GM19463 (cell line): ENCODE data around the gene FBL.
"Not testable (repeated sequence)": the region's sequence is repeated elsewhere in the genome, so short reads cannot be mapped to it uniquely, and the experiment has no call there.

Experiments used
- ATAC-seq: cut with Tn5 transposase; IDR thresholded peaks from one replicate; pipeline ENCODE4 v1.9.1; 2021; ENCODE audit warnings: mild to moderate bottlenecking, moderate library complexity; ENCODE audit not compliant: unreplicated experiment

Gene FBL

GRCh38 chr19:39845933-39846677 is at the start of gene FBL:
Gene FBL (minus strand): TSS chr19:39846379. CDS start chr19:39846300, 79 bp downstream.
- ATAC-seq = peak; percentile 73

GRCh38 chr19:39895096-39895495 is 48.9 kb upstream of the FBL start:
- not testable (repeated sequence) for ATAC-seq

DNA sequence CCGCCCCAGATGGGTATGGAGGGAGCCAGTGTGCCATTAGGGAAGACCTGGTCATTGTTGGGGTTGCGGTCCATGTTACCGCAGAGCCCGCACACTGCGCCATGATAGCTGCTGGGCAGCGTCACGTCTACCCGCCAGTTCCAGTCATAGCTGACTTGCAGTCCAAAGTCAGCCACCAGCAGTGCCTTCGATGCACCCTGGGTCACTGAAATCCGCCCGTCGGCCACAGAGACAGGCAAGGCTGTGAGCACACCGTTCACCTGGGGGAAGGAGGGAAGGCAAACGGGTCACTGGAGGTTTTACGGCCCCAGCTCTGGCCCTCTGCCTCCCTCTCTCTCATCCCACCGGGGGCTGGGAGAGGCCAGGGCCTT is 48.0 kb upstream of the FBL start:
- ATAC-seq = not testable (repeated sequence)

- not testable (repeated sequence) for ATAC-seq
Measured at GRCh38 chr19:39893366-39894235, 47.4 kb upstream of the FBL start.

- ATAC-seq = not testable (repeated sequence)
Measured at GRCh38 chr19:39892506-39892902, 46.3 kb upstream of the FBL start.

DNA sequence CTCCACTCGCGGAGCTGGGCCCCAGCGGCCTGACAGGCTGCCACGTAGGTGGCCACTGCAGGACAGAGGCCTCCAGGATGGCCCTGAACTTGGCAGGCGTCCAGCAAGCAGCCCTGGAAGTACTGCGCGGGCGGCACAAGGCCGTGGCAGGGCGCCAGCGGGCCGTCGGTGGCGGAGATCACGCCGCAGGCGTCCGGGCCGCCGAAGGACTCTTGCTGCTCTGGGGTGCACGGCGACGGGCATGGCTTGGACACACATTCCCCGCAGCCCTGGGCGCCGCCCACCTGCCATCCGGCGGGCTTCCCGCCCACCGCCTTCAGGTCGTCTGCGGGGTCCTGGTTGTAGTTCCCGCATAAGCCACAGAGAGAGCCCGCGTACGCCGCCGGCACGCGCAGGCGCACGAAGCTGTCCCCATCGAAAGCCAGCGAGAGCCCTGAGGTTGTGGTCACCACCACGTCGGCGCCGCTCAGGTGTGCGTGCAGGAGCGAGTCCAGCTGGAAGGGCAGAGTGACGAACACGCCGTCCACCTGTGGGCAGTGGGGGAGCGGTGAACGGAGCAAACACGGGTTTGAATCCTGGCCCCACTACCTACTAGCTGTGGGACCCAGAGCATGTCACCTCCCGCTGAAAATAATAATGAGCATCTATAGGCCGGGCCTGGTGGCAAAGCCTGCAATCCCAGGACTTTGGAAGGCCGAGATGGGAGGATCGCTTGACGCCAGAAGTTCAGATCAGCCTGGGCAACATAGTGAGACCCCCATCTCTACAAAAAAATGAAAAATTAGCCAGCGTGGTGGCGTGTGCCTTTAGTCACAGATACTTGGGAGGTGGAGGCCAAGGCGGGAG is 45.7 kb upstream of the FBL start:
- ATAC-seq = not testable (repeated sequence)

DNA sequence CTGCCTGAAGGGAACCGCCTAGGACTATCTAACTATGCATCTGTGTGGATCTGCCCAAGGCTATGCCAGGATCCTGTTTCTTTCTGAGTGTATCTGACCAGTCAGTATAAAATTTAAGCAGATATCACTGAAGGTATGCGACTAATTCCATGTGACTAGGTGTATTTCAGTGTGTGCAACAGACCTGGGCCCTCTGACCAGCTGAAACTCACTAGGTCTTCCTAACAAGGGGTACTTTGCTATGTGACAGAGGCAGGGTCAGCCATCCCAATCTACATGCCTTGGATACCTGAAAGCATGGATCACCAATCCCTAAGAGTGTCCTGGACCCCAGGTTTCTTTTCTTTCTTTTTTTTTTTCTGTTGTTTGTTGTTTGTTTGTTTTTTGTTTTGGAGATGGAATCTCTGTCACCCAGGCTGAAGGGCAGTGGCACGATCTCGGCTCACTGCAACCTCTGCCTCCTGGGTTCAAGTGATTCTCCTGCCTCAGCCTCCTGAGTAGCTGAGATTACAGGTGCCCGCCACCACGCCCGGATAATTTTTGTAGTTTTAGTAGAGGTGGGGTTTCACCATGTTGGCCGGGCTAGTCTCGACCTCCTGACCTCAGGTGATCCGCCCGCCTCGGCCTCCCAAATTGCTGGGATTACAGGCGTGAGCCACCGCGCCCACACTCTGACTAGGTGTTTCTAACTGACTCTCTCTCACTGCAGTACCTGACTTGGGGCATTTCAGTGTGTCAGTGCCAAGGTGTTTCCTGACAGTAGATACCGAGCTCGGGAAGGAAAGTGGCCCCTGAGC is 44.8 kb upstream of the FBL start:
- no peak for ATAC-seq

GRCh38 chr19:39889872-39890754 is 43.9 kb upstream of the FBL start:
- not testable (repeated sequence) for ATAC-seq

GRCh38 chr19:39887456-39887951 is 41.3 kb upstream of the FBL start:
- not testable (repeated sequence) for ATAC-seq

DNA sequence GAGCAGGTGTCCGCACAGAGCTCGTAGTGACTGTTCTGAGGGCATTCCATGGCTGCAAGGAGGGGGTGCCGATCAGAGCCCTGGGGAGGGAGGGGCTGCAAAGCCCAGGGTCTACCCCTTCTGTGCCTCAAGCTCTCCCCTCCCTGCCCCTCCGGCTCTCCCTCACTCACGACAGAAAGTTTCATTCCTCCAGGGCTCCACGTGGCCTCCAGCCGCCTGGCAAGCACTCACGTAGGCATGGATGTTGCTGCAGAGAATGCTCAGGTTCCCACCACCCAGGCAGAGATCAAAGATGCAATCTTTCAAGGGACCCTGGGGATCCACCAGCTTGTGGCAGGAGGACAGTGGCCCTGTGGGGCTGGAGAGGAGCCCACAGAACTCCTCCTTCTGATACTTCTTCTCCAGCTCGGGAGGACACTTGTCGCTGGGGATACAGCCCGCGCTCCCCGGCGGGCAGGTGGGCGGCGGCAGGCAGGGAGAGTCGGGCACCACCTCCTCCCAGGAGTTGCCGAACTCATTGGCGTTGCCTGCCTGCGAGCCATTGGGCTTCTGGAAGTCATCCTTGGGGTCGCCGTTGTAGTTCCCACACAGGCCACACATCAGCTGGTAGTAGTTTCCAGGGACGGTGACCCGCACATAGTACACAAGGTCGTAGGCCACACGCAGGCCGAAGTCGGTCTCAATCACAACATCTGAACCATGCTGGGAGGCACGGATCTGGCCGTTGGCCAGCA is 39.8 kb upstream of the FBL start:
- not testable (repeated sequence) for ATAC-seq

DNA sequence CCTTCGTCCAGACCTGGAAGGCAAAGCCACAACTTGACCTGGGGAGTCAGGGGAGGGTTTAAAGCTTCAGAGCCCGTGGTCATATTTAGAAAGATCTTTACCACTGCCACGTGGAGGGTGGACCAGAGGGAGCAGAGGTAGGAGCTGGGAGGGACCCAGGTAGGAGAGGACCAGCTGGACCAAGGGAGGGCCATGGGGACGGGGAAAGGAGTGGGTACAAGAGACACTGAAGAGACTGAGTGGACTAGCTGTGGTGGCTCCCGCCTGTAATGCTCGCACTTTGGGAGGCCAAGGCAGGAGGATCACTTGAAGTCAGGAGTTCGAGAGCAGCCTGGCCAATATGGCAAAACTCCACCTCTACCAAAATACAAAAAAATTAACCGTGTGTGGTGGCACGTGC is 38.5 kb upstream of the FBL start:
- ATAC-seq = not testable (repeated sequence)

DNA sequence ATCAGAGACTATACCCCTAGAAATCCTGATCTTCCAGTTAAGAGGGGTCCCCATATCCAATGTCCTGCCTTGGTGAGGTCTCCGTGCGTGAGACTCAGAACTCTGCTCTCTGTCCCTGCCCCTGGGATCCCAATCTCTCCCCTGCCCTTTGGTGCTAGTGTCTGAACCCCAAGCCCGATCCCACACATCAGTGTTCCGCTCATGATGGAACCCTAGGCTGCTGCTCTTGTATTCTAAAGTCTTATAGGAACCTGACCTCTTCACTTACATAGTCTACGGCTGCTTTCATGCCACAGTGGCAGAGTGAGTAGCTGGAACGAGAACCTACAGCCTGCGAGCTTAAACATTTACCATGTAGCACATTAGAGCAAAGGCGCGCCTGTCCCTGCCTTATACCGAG is 36.5 kb upstream of the FBL start:
- ATAC-seq = not testable (repeated sequence)

GRCh38 chr19:39881495-39882110 is 35.4 kb upstream of the FBL start:
- ATAC-seq = not testable (repeated sequence)

- not testable (repeated sequence) for ATAC-seq
Measured at GRCh38 chr19:39880241-39880640, 34.1 kb upstream of the FBL start.

DNA sequence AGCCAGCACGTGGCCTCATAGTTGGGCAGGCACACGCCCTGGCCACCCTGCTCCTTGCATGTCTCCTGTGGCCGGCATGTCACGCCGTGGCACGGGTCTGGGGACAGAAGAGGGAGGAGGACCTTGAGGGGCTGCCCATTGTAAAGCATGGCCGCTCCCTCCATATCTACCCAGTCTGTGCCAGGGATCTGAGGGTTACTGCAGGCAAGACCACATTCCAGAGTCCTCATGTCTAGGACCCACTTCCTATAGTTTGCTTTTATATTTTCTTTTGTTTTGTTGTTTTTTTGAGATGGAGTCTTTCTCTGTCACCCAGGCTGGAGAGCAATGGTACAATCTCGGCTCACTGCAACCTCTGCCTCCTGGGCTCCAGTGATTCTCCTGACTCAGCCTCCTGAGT is 33.6 kb upstream of the FBL start:
- not testable (repeated sequence) for ATAC-seq

DNA sequence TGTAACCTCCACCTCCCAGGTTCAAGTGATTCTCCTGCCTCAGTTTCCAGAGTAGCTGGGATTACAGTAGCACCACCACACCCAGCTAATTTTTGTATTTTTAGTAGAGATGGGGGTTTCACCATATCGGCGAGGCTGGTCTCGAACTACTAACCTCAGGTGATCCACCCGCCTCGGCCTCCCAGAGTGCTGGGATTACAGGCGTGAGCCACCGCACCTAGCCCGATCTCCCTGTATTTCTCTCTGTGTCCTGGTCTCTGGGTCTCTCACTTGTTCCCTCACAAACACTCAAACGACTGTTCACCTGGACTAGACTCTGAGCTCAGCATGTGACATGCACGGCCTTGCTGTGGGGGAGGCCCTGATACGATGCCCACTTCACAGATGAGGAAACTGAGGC is 32.7 kb upstream of the FBL start:
- ATAC-seq = not testable (repeated sequence)

DNA sequence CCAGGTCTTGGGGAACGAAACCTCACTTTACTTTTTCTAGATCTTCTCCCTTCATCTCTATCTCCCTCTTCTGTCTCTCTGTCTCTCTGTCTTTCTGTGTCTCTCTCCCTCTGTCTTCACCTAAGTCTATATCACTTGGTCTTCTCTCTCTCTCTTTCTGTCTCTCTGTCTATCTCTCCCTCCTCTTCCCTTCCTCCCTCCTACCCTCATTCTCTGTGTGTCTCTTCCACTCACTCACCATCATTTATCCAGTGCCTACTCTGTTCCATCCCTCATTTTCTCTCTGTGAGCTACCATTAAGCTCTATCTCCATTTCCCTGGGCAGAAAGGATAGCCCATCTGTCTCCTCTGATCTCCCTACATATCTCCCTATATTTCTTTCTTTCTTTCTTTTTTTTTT is 32.2 kb upstream of the FBL start:
- no peak for ATAC-seq

- not testable (repeated sequence) for ATAC-seq
Measured at GRCh38 chr19:39877982-39878381, 31.8 kb upstream of the FBL start.
